Kasumi-1 (cell line): ENCODE results near the gene NOLC1.
A peak's percentile ranks its signal among the peaks of the same experiment; 100 is the strongest.

Source experiments
- DNase-seq, 2 experiments: peaks; one replicate each; lab custom pipeline; 2025; lab: John Stamatoyannopoulos, UW

The NOLC1 gene

GRCh38 chr10:102121739-102122372 is 30.3 kb upstream of the NOLC1 start:
- peak in 1 of 2 experiments; percentile 25 for DNase-seq

GRCh38 chr10:102122450-102122849 is 29.7 kb upstream of the NOLC1 start:
- DNase-seq: no peak

- DNase-seq: no peak
These were observed 29.0 kb upstream of the NOLC1 start for GRCh38 chr10:102123223-102123622.

GRCh38 chr10:102131286-102132170 is 20.7 kb upstream of the NOLC1 start:
- DNase-seq: no peak

- no peak for DNase-seq
These were observed 20.0 kb upstream of the NOLC1 start for GRCh38 chr10:102132193-102132562.

- peak; percentile 100 for DNase-seq
These were observed 19.4 kb upstream of the NOLC1 start, which contains the start of gene PPRC1 for GRCh38 chr10:102132563-102133372. Gene PPRC1 (plus strand): TSS chr10:102133040. CDS start chr10:102133069, 29 bp downstream.

GRCh38 chr10:102133373-102134195 is 18.6 kb upstream of the NOLC1 start:
- peak; percentile 74 to 78 for DNase-seq

- DNase-seq: no peak
These were observed 17.8 kb upstream of the NOLC1 start for GRCh38 chr10:102134416-102134815.

GRCh38 chr10:102135956-102136526 is 16.1 kb upstream of the NOLC1 start:
- DNase-seq: no peak

- DNase-seq: no peak
These were observed 12.7 kb upstream of the NOLC1 start for GRCh38 chr10:102139281-102140110.

GRCh38 chr10:102140218-102140617 is 12.0 kb upstream of the NOLC1 start:
- DNase-seq: no peak

- no peak for DNase-seq
These were observed 11.2 kb upstream of the NOLC1 start for GRCh38 chr10:102140913-102141540.

- no peak for DNase-seq
These were observed 10.5 kb upstream of the NOLC1 start for GRCh38 chr10:102141583-102142107.

GRCh38 chr10:102146971-102147428 is 5.2 kb upstream of the NOLC1 start:
- no peak for DNase-seq

GRCh38 chr10:102147561-102147960 is 4.6 kb upstream of the NOLC1 start:
- no peak for DNase-seq

- DNase-seq: no peak
These were observed 3.9 kb upstream of the NOLC1 start for GRCh38 chr10:102148275-102148674.

- no peak for DNase-seq
These were observed 1.0 kb upstream of the NOLC1 start for GRCh38 chr10:102150970-102151773.

GRCh38 chr10:102152545-102152890 is 329 bp downstream of the NOLC1 start:
- peak; percentile 35 to 38 for DNase-seq
